ENCODE data around the gene AP4S1. TPM values are rescaled to one million over a fixed set of nuclear protein-coding genes. Genes with fewer than 3 reads are reported as not detected.
"Not testable (repeated sequence)": the region's sequence is repeated elsewhere in the genome, so short reads cannot be mapped to it uniquely, and the experiment has no call there.

Gene AP4S1
- total RNA-seq, 1 donor from 2014 or later, result 12.9 TPM

DNA sequence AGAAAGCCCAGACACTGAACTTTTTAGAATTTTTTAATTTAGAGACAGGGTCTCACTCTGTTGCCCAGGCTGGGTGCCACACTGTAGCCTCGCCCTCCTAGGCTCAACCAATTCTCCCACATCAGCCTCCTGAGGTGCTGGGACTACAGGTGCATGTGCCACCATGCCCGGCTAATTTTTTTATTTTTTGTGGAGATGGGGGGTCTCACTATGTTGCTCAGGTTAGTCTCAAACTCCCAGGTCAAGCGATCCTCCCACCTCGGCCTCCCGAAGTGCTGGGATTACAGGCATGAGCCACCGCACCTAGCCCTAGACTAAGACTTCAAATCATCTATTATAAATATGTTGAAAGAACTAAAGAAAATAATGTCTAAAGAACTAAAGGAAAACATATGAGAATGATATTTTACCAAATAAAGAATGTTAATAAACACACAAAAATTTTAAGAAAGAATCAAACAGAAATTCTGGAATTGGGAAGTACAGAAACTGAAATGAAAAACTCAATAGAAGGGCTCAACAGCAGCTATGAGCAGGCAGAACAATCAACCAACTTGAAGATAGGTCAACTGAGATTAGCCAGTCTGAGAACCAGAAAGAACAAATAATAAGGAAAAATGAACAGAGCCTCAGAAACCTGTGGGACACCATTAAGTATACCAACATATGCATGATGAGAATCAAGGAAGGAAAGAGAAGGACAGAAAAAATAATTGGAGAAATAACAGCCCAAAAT, 26.2 kb upstream of the AP4S1 start:
- DNase-seq (ENCODE audit: low spot score, unreplicated experiment), result no peak
- Mint-ChIP-seq H3K36me3 (ENCODE audit: insufficient read depth) (peaks cover 41% of the 10 kb centered on the region), H3K27me3 (no peaks in the 10 kb centered on the region), H3K4me1 (ENCODE audit: low read depth) (peaks cover 15% of the 10 kb centered on the region), H3K27ac (peak overlapping the region; percentile 73), H3K9me3 (ENCODE audit: low read depth) (peaks cover 15% of the 10 kb centered on the region), H3K4me3 (ENCODE audit: low read depth) (no peak overlapping the region)
- TF ChIP-seq, protein P1, sequence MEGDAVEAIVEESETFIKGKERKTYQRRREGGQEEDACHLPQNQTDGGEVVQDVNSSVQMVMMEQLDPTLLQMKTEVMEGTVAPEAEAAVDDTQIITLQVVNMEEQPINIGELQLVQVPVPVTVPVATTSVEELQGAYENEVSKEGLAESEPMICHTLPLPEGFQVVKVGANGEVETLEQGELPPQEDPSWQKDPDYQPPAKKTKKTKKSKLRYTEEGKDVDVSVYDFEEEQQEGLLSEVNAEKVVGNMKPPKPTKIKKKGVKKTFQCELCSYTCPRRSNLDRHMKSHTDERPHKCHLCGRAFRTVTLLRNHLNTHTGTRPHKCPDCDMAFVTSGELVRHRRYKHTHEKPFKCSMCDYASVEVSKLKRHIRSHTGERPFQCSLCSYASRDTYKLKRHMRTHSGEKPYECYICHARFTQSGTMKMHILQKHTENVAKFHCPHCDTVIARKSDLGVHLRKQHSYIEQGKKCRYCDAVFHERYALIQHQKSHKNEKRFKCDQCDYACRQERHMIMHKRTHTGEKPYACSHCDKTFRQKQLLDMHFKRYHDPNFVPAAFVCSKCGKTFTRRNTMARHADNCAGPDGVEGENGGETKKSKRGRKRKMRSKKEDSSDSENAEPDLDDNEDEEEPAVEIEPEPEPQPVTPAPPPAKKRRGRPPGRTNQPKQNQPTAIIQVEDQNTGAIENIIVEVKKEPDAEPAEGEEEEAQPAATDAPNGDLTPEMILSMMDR (IDR thresholded peaks at IDR 0.05; ENCODE audit: unreplicated experiment), result no peak

DNA sequence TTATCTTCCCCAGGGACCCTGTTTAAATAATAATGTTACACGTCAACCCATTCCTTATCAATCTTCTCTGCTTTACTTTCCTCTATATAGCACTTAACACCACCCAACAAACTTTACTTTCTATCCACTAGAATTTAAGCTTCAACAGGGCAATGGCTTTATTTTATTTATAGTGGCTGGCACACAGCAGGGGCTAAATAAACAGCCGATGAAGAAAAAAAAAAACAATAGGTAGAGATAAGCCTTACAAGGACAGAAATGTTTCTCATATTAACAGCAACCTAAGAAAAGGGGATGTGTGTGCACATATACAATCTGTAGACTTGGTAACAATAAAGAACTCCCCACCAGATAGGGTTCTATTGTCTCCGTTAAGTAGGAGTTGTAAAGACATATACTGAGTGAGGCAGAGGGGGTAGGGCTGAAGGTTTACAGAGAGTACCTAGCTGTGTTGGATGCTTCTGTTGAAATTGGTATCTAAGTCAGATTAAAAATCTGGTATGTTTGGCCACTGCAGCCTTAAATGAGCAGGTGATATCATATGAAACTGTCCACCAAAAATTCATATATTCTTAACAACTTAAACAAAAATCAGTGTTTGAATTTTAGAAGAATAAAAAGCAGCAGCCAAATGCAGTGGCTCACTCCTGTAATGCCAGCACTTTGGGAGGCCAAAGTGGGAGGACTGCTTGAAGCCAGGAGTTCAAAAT, 24.7 kb upstream of the AP4S1 start:
- no peak for DNase-seq (ENCODE audit: low spot score, unreplicated experiment)
- peaks cover 15% of the 10 kb centered on the region for H3K9me3 Mint-ChIP-seq (ENCODE audit: low read depth)
- H3K27ac Mint-ChIP-seq, result peak overlapping the region; percentile 79
- H3K4me1 Mint-ChIP-seq (ENCODE audit: low read depth), result peaks cover 13% of the 10 kb centered on the region
- peaks cover 42% of the 10 kb centered on the region for H3K36me3 Mint-ChIP-seq (ENCODE audit: insufficient read depth)
- no peak overlapping the region for H3K4me3 Mint-ChIP-seq (ENCODE audit: low read depth)
- TF ChIP-seq, protein P1 (IDR thresholded peaks at IDR 0.05; ENCODE audit: unreplicated experiment), result no peak
- H3K27me3 Mint-ChIP-seq, result no peaks in the 10 kb centered on the region

DNA sequence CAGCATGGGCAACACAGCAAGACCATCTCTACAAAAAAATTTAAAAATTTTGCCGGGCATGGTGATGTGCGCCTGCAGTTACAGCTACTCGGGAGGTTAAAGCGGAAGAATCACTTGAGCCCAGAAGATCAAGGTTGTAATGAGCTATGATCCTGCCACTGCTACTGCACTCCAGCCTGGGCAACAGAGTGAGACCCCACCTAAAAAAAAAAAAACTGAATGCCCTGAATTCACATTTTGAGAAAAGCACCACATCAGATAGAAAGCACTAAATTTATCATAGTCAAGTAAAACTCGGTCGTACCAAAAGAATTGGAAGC, 24.1 kb upstream of the AP4S1 start:
- Mint-ChIP-seq H3K9me3 (ENCODE audit: low read depth) (peaks cover 15% of the 10 kb centered on the region), H3K4me3 (ENCODE audit: low read depth) (no peak overlapping the region), H3K27me3 (no peaks in the 10 kb centered on the region), H3K4me1 (ENCODE audit: low read depth) (peaks cover 13% of the 10 kb centered on the region), H3K27ac (no peak overlapping the region), H3K36me3 (ENCODE audit: insufficient read depth) (peaks cover 42% of the 10 kb centered on the region)
- no peak for DNase-seq (ENCODE audit: low spot score, unreplicated experiment)
- TF ChIP-seq, protein P1 (IDR thresholded peaks at IDR 0.05; ENCODE audit: unreplicated experiment), result no peak

DNA sequence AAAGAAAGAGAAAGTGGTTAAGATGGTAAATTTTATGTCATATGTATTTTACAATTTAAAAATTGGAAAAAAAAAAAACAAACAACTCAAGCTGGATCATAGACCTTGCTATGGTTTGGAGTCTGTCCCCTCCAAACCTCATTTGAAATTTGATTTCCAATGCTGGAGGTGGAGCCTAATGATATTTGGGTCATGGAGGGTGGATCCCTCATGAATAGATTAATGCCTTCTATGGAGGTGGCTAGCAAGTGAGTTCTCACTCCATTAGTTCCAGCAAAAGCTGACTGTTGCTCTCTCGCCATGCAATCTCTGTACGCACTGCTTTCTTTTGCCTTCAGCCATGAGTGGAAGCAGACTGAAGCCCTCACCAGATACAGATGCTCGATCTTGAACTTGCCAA, 22.2 kb upstream of the AP4S1 start:
- no peak overlapping the region for H3K27ac Mint-ChIP-seq
- DNase-seq (ENCODE audit: low spot score, unreplicated experiment), result no peak
- TF ChIP-seq, protein P1 (IDR thresholded peaks at IDR 0.05; ENCODE audit: unreplicated experiment), result no peak
- no peaks in the 10 kb centered on the region for H3K27me3 Mint-ChIP-seq
- H3K36me3 Mint-ChIP-seq (ENCODE audit: insufficient read depth), result peaks cover 38% of the 10 kb centered on the region
- peaks cover 13% of the 10 kb centered on the region for H3K4me1 Mint-ChIP-seq (ENCODE audit: low read depth)
- H3K4me3 Mint-ChIP-seq (ENCODE audit: low read depth), result no peak overlapping the region
- H3K9me3 Mint-ChIP-seq (ENCODE audit: low read depth), result peaks cover 8% of the 10 kb centered on the region

DNA sequence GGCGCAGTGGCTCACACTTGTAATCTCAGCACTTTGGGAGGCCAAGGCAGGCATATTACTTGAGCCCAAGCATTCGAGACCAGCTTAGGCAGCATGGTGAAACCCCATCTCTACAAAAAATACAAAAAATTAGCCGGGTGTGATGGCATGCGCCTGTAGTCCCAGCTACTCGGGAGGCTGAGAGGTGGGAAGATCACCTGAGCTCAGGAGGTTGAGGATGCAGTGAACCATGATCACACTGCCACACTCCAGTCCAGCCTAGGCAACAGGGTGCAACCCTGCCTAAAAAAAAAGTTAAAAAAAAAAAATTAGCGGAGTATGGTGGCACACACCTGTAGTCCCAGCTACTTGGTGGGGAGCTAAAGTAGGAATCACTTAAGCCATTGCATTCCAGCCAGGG, 21.4 kb upstream of the AP4S1 start:
- H3K9me3 Mint-ChIP-seq (ENCODE audit: low read depth); H3K27ac Mint-ChIP-seq; H3K4me3 Mint-ChIP-seq (ENCODE audit: low read depth); DNase-seq (ENCODE audit: low spot score, unreplicated experiment); H3K27me3 Mint-ChIP-seq: not testable (repeated sequence)
- H3K36me3 Mint-ChIP-seq (ENCODE audit: insufficient read depth), result peaks cover 32% of the 10 kb centered on the region
- peaks cover 13% of the 10 kb centered on the region for H3K4me1 Mint-ChIP-seq (ENCODE audit: low read depth)

DNA sequence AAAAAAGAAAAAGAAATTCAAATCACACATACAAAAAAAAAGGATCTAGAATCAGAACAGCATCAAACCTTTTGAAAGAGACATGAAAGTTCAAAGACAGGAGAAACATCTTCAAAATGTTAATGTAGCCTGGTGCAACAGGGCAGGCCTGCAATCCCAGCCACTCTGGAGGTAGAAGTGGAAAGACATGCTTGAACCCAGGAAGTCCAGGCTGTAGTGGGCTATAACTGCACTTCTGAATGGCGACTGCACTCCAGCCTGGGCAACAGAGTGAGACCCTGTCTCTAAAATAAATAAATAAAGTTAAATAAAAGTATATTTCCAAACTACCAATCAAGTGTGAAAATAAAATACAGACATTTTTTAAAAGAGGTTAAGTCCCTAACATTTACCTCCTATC, 18.7 kb upstream of the AP4S1 start:
- no peak overlapping the region for H3K4me3 Mint-ChIP-seq (ENCODE audit: low read depth)
- TF ChIP-seq, protein P1 (IDR thresholded peaks at IDR 0.05; ENCODE audit: unreplicated experiment), result no peak
- no peak for DNase-seq (ENCODE audit: low spot score, unreplicated experiment)
- H3K27me3 Mint-ChIP-seq, result no peaks in the 10 kb centered on the region
- no peaks in the 10 kb centered on the region for H3K9me3 Mint-ChIP-seq (ENCODE audit: low read depth)
- H3K4me1 Mint-ChIP-seq (ENCODE audit: low read depth), result peaks cover 3% of the 10 kb centered on the region
- H3K27ac Mint-ChIP-seq, result no peak overlapping the region
- H3K36me3 Mint-ChIP-seq (ENCODE audit: insufficient read depth), result peaks cover 19% of the 10 kb centered on the region

Measured in progenitor cell of endocrine pancreas (in vitro differentiated cells).